ENCODE results near the gene ZBTB40.

DNA sequence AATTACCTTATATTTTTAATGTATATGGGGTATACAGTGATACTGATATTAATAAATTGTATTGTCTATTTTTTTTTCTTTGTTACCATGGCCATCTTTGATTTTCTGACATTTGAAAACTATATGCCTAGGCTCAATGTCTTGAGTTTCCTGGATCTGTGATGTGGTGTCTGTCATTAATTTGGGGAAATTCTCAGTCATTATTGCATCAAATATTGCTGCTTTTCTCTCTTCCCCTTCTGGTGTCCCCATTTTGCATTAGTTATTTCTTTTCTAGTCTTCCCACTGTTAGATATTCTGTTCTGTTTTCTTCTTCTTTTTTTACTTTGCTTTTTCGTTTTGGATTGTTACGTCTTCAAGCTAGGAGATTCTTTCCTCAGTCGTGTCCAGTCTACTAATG is 33.8 kb downstream of the ZBTB40 start:
- TF ChIP-seq POLR2A (IDR thresholded peaks at IDR 0.05; ENCODE audit: low read length) (no peak), GATA1 (IDR thresholded peaks at IDR 0.05; ENCODE audit: low read depth, low read length) (no peak)

All from erythroblast (primary cell).